ENCODE measurements around the gene RFTN1. TPM values are rescaled to one million over a fixed set of nuclear protein-coding genes. Genes with fewer than 3 reads are reported as not detected.

The RFTN1 gene
- total and polyA plus RNA-seq, 2 of the 8 experiments (the other 6 are each of a cell fraction or from before 2014, with no cell fraction given): 4.6 to 6.7 TPM

DNA sequence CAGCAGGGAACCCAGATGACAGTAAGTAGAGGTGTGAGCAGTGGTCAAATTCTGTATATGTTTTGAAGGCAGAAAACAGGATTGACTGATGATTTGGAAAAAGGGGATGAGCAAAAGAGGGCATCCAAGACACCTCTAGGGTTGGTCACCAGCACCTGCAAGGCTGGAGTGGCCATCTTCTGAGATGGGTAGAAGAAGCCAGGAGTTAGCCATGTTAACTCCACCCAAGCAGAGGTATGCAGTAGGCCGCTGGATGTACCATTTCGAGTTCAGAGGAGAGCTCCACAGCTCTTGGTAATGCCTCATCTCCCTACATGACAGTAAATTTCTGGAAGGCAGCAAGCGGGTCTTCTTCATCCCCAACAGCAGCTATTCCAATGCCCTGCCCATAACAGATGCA lies 7.0 kb downstream of the RFTN1 start:
- H2BK20ac ChIP-seq (ENCODE audit: low read length): no peak overlapping the region
- POLR2A ChIA-PET (ENCODE audit: partially characterized antibody): interaction anchor here (1.5 kb wide), 1 partner anchor 9 kb away, joined by 3 read pairs; no protein-coding TSS in a partner anchor
- H3K14ac ChIP-seq (ENCODE audit: insufficient read length): no peak overlapping the region
- H2AFZ ChIP-seq (ENCODE audit: low read length): no peak overlapping the region
- H3K79me1 ChIP-seq (ENCODE audit: low read depth, low read length): no peaks in the 10 kb centered on the region
- H3K4me1 ChIP-seq (replicated peaks in 1 of 4; ENCODE audit: control insufficient read depth in 3 of 4, insufficient read depth in 4 of 4, low read length in 3 of 4): peaks cover 0 to 8% (median 2%) of the 10 kb centered on the region in 4 experiments; a peak in 1 of 7 replicates
- H4K8ac ChIP-seq (ENCODE audit: extremely low read depth, insufficient read depth, low read length): no peak overlapping the region
- H3K36me3 ChIP-seq (ENCODE audit: control insufficient read depth in 2 of 4, insufficient read depth in 4 of 4, low read length in 3 of 4): no peaks in the 10 kb centered on the region
- H3K27ac ChIP-seq (ENCODE audit: low read depth, low read length): no peak overlapping the region
- H3K18ac ChIP-seq (ENCODE audit: extremely low read depth, low read length): no peak overlapping the region
- 77% methylated on average over 3 of the region's 3 CpGs; no CpG with 5 or more reads in 1 of the 2 experiments for WGBS, 2 experiments (ENCODE audit: extremely low coverage in 1 of 2, insufficient coverage in 1 of 2, insufficient read length in 1 of 2, insufficient replicate concordance in 2 of 2, low coverage in 1 of 2, low lambda C conversion rate in 2 of 2, missing lambda C conversion rate in 1 of 2)
- H4K20me1 ChIP-seq (replicated peaks in 1 of 2; ENCODE audit: control insufficient read depth in 1 of 2, insufficient read depth in 2 of 2, low read length in 2 of 2): peaks cover 0 to 3% of the 10 kb centered on the region in 2 experiments
- DNase-seq (ENCODE audit: low read depth in 1 of 2, low spot score in 2 of 2) (no peak), FAIRE-seq (no peak)
- CTCF ChIA-PET (ENCODE audit: partially characterized antibody): interaction anchor here (0.9 to 1.2 kb wide), 3 partner anchors 10 to 217 kb away, joined by 3 to 4 read pairs (median 3); no protein-coding TSS in a partner anchor
- no peak overlapping the region for H2BK12ac ChIP-seq (ENCODE audit: low read depth, low read length)
- TF ChIP-seq TAF1 (IDR thresholded peaks at IDR 0.05; ENCODE audit: low read depth, low read length) (no peak), CHD2 (IDR thresholded peaks at IDR 0.05; ENCODE audit: low read length) (no peak)
- H2AK5ac ChIP-seq (ENCODE audit: low read depth, low read length): no peak overlapping the region
- no peaks in the 10 kb centered on the region for H3K9me3 ChIP-seq (ENCODE audit: insufficient read depth in 2 of 2, low read depth in 1 of 2, low read length in 1 of 2)
- H3K56ac ChIP-seq (replicated peaks; ENCODE audit: insufficient read length, low read depth, low read length): no peak overlapping the region
- H4K5ac ChIP-seq (ENCODE audit: insufficient read length, low read depth, low read length): no peak overlapping the region
- no peak overlapping the region for H3K9ac ChIP-seq (replicated peaks in 1 of 4; ENCODE audit: extremely low read depth in 1 of 4, low read depth in 3 of 4, low read length in 3 of 4)
- peaks cover 0 to under 1% (median under 1%) of the 10 kb centered on the region in 4 experiments; a peak in 4 of 7 replicates for H3K27me3 ChIP-seq (replicated peaks in 1 of 4; ENCODE audit: control insufficient read depth in 3 of 4, extremely low read depth in 1 of 4, insufficient read depth in 3 of 4, low read length in 3 of 4)
- no peaks in the 10 kb centered on the region for H3K79me2 ChIP-seq (ENCODE audit: control insufficient read depth in 1 of 2, insufficient read depth in 2 of 2, low read length in 2 of 2)
- no peak overlapping the region for H3K23ac ChIP-seq (ENCODE audit: insufficient read length)
- H3K4ac ChIP-seq (replicated peaks; ENCODE audit: insufficient read length, low read depth, low read length): no peak overlapping the region
- no peak overlapping the region for H3K4me2 ChIP-seq (ENCODE audit: insufficient read depth in 1 of 2, low read depth in 2 of 2, low read length in 2 of 2)
- H3K23me2 ChIP-seq (ENCODE audit: low read depth, low read length): peaks cover 3% of the 10 kb centered on the region; the same call in 1 of the 2 replicates
- no peak overlapping the region for H2BK15ac ChIP-seq (ENCODE audit: low read length)
- no peak overlapping the region for H2BK5ac ChIP-seq (ENCODE audit: low read depth, low read length)
- H3K4me3 ChIP-seq (ENCODE audit: extremely low read depth in 1 of 4, insufficient read depth in 2 of 4, low read depth in 3 of 4, low read length in 4 of 4): no peak overlapping the region
- no peak overlapping the region for H2BK120ac ChIP-seq (replicated peaks; ENCODE audit: low read depth, low read length)
- no peak overlapping the region for H4K91ac ChIP-seq (replicated peaks; ENCODE audit: insufficient read length, low read length)

All from H1 (cell line).